Aorta (tissue), 5 donors: ENCODE results near the gene CPNE4. TPM values are rescaled to one million over a fixed set of nuclear protein-coding genes. Genes with fewer than 3 reads are reported as not detected.

Experiments
- ATAC-seq: fragments of 200-7000 bp; cut with Tn5 transposase; one replicate; pipeline ENCODE4 v1.9.1; 2022; ENCODE audit warnings: moderate library complexity; ENCODE audit not compliant: low FRiP score
- DNase-seq, 2 donors: peaks; one replicate each; pipeline ENCODE4 v3.0.0-alpha.2; 2020
- H3K27ac ChIP-seq, 2 donors: one replicate each; pipeline ENCODE4 v1.5.1; 2013; ENCODE audit warnings: low read length in 2 of 2, mild to moderate bottlenecking in 2 of 2, moderate library complexity in 2 of 2, control low read depth in 1 of 2, inconsistent platforms in 1 of 2, low read depth in 1 of 2
- H3K27me3 ChIP-seq, 2 donors: one replicate each; pipeline ENCODE4 v1.6.1; 2013; ENCODE audit warnings: control low read depth in 1 of 2, low read length in 1 of 2, mild to moderate bottlenecking in 1 of 2, moderate library complexity in 1 of 2; ENCODE audit not compliant: insufficient read depth in 2 of 2, control insufficient read depth in 1 of 2
- H3K36me3 ChIP-seq, 2 donors: one replicate each; pipeline ENCODE4 v1.6.1; 2013; ENCODE audit warnings: control low read depth in 1 of 2, low read length in 1 of 2, mild to moderate bottlenecking in 1 of 2; ENCODE audit not compliant: insufficient read depth in 2 of 2, control insufficient read depth in 1 of 2
- H3K4me1 ChIP-seq, 2 donors: one replicate each; pipeline ENCODE4 v1.6.1; 2013; ENCODE audit warnings: low read length in 2 of 2, control low read depth in 1 of 2, mild to moderate bottlenecking in 1 of 2, moderate library complexity in 1 of 2; ENCODE audit not compliant: insufficient read depth in 2 of 2, control insufficient read depth in 1 of 2
- H3K4me3 ChIP-seq, 2 donors: one replicate each; pipeline ENCODE4 v1.5.1; 2013; ENCODE audit warnings: low read length in 2 of 2, control low read depth in 1 of 2, mild to moderate bottlenecking in 1 of 2
- H3K9me3 ChIP-seq: one replicate; pipeline ENCODE4 v1.6.1; 2013; ENCODE audit warnings: mild to moderate bottlenecking, low read length; ENCODE audit not compliant: control insufficient read depth
- WGBS, 2 donors: extraction: QIAGEN DNeasy Blood & Tissue Kit; methylation state at CpG; one replicate each; pipeline ENCODE4 v1.1.7; 2013; 5-methylcytosine and 5-hydroxymethylcytosine counted together
- intact Hi-C, 2 donors: fragments of 100-400 bp; cut with DNase I; formaldehyde crosslinking; loops; one replicate each; pipeline versions ENCODE4 v1.14.2 to v1.15.0; 2022
- polyA plus RNA-seq, 2 donors: library from polyadenylated mRNA; stranded (reverse); fragments of 200-250 nt; gene quantifications; one replicate each; pipeline ENCODE4 v1.2.3, GENCODE V29; 2013
- total RNA-seq, 2 donors: library from RNA; stranded (reverse); fragmentation: NEBNext Ultra II Directional; extraction: Animal tissue kit (Norgen Biotek cat#: 25700); gene quantifications; one replicate each; pipeline ENCODE4 v1.2.1, GENCODE V29; 2021
- donor health status: healthy with polysubstance abuse.
- donor health status: Bipolar disorder and iron deficiency.
- donor health status: DM: no; HTN: no; CAD: no.
- donor health status: DM: no; HTN: no; CAD: no.
- donor health status: DM: yes; HTN: yes; CAD: no.

CPNE4 gene
- total and polyA plus RNA-seq, 4 donors: 0.45 to 2.2 (median 1.1) TPM

GRCh38 chr3:132008837-132009236 lies 26.0 kb downstream of the CPNE4 start:
- Histone ChIP-seq H3K4me1 (peaks cover 0 to 3% of the 10 kb centered on the region in 2 donors), H3K9me3 (no peaks in the 10 kb centered on the region), H3K27me3 (peaks cover 0 to 2% of the 10 kb centered on the region in 2 donors), H3K36me3 (no peaks in the 10 kb centered on the region), H3K4me3 (no peak overlapping the region), H3K27ac (no peak overlapping the region)
- 38 to 42% methylated on average over 2 of the region's 2 CpGs for WGBS, 2 donors
- intact Hi-C loops: no loop called here
- DNase-seq: no peak
- ATAC-seq: no peak

- Histone ChIP-seq H3K27me3 (peaks cover 0 to 2% of the 10 kb centered on the region in 2 donors), H3K9me3 (no peaks in the 10 kb centered on the region), H3K27ac (no peak overlapping the region), H3K36me3 (no peaks in the 10 kb centered on the region), H3K4me3 (no peak overlapping the region), H3K4me1 (peaks cover 0 to 3% of the 10 kb centered on the region in 2 donors)
- intact Hi-C loops: no loop called here
- WGBS, 2 donors: 45 to 55% methylated on average over 1 of the region's 1 CpG
- no peak for ATAC-seq
- no peak for DNase-seq
Observed at GRCh38 chr3:132007617-132008016, 27.2 kb downstream of the CPNE4 start.

GRCh38 chr3:132006605-132007204 lies 28.1 kb downstream of the CPNE4 start:
- Histone ChIP-seq H3K27ac (no peak overlapping the region), H3K36me3 (no peaks in the 10 kb centered on the region), H3K27me3 (peaks cover 0 to 2% of the 10 kb centered on the region in 2 donors), H3K9me3 (no peaks in the 10 kb centered on the region), H3K4me3 (no peak overlapping the region), H3K4me1 (peaks cover 0 to 3% of the 10 kb centered on the region in 2 donors)
- WGBS, 2 donors: 26 to 34% methylated on average over 3 of the region's 3 CpGs
- peak in 1 of 2 donors; percentile 45 for DNase-seq
- no peak for ATAC-seq
- intact Hi-C loops: no loop called here

DNA sequence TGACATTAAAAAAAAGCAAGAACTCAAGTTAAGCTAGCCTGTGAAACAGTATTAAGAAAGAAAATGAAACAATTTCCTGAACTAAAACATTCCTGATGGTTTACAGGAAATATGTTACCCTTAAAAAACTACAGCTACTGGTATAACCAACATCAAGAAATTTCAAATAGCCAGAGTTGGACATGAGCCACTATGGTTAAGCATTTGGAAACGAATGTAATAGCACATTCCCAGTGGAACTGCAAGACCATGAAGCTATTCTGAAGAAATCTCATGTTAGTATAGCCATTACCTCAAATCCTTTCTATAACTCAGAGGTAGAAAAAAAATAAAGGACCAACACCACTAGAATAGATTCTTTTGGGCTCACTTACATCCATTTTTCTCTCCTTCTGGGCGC lies 30.2 kb downstream of the CPNE4 start:
- H3K36me3 ChIP-seq: no peaks in the 10 kb centered on the region
- peaks cover 0 to 3% of the 10 kb centered on the region in 2 donors for H3K4me1 ChIP-seq
- no peak for DNase-seq
- H3K27ac ChIP-seq: no peak overlapping the region
- no peaks in the 10 kb centered on the region for H3K9me3 ChIP-seq
- 32 to 36% methylated on average over 2 of the region's 2 CpGs for WGBS, 2 donors
- no peak overlapping the region for H3K4me3 ChIP-seq
- no peak for ATAC-seq
- no peaks in the 10 kb centered on the region for H3K27me3 ChIP-seq
- intact Hi-C loops: no loop called here

- Histone ChIP-seq H3K4me3 (no peak overlapping the region), H3K4me1 (peaks cover 0 to 3% of the 10 kb centered on the region in 2 donors), H3K9me3 (no peaks in the 10 kb centered on the region), H3K36me3 (no peaks in the 10 kb centered on the region), H3K27ac (no peak overlapping the region), H3K27me3 (no peaks in the 10 kb centered on the region)
- DNase-seq (no peak), ATAC-seq (no peak)
- intact Hi-C loops: no loop called here
- 93 to 98% methylated on average over 1 of the region's 1 CpG for WGBS, 2 donors
Observed at GRCh38 chr3:132003685-132004084, 31.1 kb downstream of the CPNE4 start.

DNA sequence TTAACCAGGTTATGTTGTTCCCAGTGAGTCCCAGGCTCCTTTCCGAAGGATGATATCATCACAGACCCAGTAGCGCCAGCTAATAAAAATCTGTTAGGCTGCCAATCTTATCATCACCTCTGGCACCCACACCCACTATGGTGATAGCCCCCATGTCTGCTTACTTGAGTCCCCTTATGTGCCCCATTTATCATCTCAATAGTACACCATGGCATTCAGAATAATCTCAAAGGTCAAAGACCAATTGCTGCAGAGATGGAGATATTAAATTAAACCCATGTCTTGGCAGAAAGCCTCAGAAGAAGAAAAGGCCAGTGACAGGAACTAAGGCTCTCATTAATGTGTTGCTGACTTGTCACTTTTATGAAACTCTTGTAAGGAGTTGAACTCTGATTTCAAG lies 32.8 kb downstream of the CPNE4 start:
- Histone ChIP-seq H3K4me3 (no peak overlapping the region), H3K27ac (no peak overlapping the region), H3K27me3 (no peaks in the 10 kb centered on the region), H3K4me1 (peaks cover 0 to 3% of the 10 kb centered on the region in 2 donors), H3K36me3 (no peaks in the 10 kb centered on the region), H3K9me3 (no peaks in the 10 kb centered on the region)
- intact Hi-C loops: no loop called here
- ATAC-seq: no peak
- 39 to 57% methylated on average over 2 of the region's 2 CpGs for WGBS, 2 donors
- no peak for DNase-seq

GRCh38 chr3:132001036-132001435 lies 33.8 kb downstream of the CPNE4 start:
- no peaks in the 10 kb centered on the region for H3K27me3 ChIP-seq
- 28 to 30% methylated on average over 1 of the region's 1 CpG for WGBS, 2 donors
- H3K27ac ChIP-seq: no peak overlapping the region
- H3K4me1 ChIP-seq: peaks cover 0 to 3% of the 10 kb centered on the region in 2 donors
- intact Hi-C loops: no loop called here
- H3K9me3 ChIP-seq: no peaks in the 10 kb centered on the region
- ATAC-seq (no peak), DNase-seq (no peak)
- H3K4me3 ChIP-seq: no peak overlapping the region
- no peaks in the 10 kb centered on the region for H3K36me3 ChIP-seq

DNA sequence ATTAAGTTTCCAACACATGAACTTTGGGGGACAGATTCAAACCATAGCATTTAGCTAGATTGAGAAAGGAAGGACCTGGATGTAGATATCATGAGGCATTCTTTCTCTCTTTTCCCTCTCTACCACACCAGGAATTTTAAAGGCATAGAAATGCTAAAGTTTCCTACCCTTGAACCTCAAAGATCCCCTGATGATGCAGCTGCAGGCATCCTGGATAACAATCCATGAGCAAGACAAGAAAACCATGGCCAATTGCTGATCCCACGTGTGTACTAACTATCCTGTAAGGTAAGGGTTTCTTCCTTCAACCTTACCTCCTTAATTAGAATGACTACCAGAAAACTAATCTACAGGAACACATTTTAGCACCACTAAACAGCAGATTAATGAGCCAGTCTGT lies 36.8 kb downstream of the CPNE4 start:
- H3K27me3 ChIP-seq: no peaks in the 10 kb centered on the region
- H3K9me3 ChIP-seq: no peaks in the 10 kb centered on the region
- no peak overlapping the region for H3K27ac ChIP-seq
- 43% methylated on average over 1 of the region's 1 CpG for WGBS, 2 donors
- no peaks in the 10 kb centered on the region for H3K36me3 ChIP-seq
- intact Hi-C loops: no loop called here
- H3K4me1 ChIP-seq: no peaks in the 10 kb centered on the region
- ATAC-seq (no peak), DNase-seq (no peak)
- no peak overlapping the region for H3K4me3 ChIP-seq

- Histone ChIP-seq H3K9me3 (no peaks in the 10 kb centered on the region), H3K27ac (no peak overlapping the region), H3K4me1 (no peaks in the 10 kb centered on the region), H3K4me3 (no peak overlapping the region), H3K27me3 (no peaks in the 10 kb centered on the region), H3K36me3 (no peaks in the 10 kb centered on the region)
- intact Hi-C loops: no loop called here
- no peak for DNase-seq
- 72 to 76% methylated on average over 3 of the region's 3 CpGs for WGBS, 2 donors
- no peak for ATAC-seq
Observed at GRCh38 chr3:131995891-131996290, 38.9 kb downstream of the CPNE4 start.
